GM19463 (cell line): ENCODE measurements around the gene WNT9A.
"Not testable (repeated sequence)": the region's sequence is repeated elsewhere in the genome, so short reads cannot be mapped to it uniquely, and the experiment has no call there.

ENCODE experiments used
- ATAC-seq: cut with Tn5 transposase; IDR thresholded peaks from one replicate; pipeline ENCODE4 v1.9.1; 2021; ENCODE audit warnings: mild to moderate bottlenecking, moderate library complexity; ENCODE audit not compliant: unreplicated experiment

WNT9A gene

GRCh38 chr1:227889047-227889862, 58.5 kb downstream of the WNT9A start:
- ATAC-seq: no peak

- no peak for ATAC-seq
These were observed 59.2 kb downstream of the WNT9A start for GRCh38 chr1:227888404-227889046.

- ATAC-seq: no peak
These were observed 59.9 kb downstream of the WNT9A start for GRCh38 chr1:227887697-227888403.

GRCh38 chr1:227886993-227887696, 60.6 kb downstream of the WNT9A start:
- ATAC-seq: no peak

GRCh38 chr1:227886503-227886961, 61.2 kb downstream of the WNT9A start:
- no peak for ATAC-seq

- ATAC-seq: no peak
These were observed 61.9 kb downstream of the WNT9A start for GRCh38 chr1:227885648-227886502.

GRCh38 chr1:227885135-227885647, 62.5 kb downstream of the WNT9A start:
- ATAC-seq: no peak

GRCh38 chr1:227884370-227885134, 63.2 kb downstream of the WNT9A start:
- ATAC-seq: no peak

- ATAC-seq: no peak
These were observed 64.0 kb downstream of the WNT9A start for GRCh38 chr1:227883641-227884301.

- ATAC-seq: no peak
These were observed 64.6 kb downstream of the WNT9A start for GRCh38 chr1:227883073-227883520.

- ATAC-seq: no peak
These were observed 67.3 kb downstream of the WNT9A start for GRCh38 chr1:227880342-227880924.

- ATAC-seq: not testable (repeated sequence)
These were observed 69.9 kb downstream of the WNT9A start for GRCh38 chr1:227877810-227878209.

- not testable (repeated sequence) for ATAC-seq
These were observed 75.8 kb downstream of the WNT9A start for GRCh38 chr1:227871892-227872291.

GRCh38 chr1:227870366-227870765, 77.4 kb downstream of the WNT9A start:
- ATAC-seq: no peak

- ATAC-seq: no peak
These were observed 77.9 kb downstream of the WNT9A start for GRCh38 chr1:227869851-227870305.

- ATAC-seq: no peak
These were observed 78.4 kb downstream of the WNT9A start for GRCh38 chr1:227869279-227869842.
